Keratinocyte (primary cell): Measurements from ENCODE around the gene DTNB. TPM values are rescaled to one million over a fixed set of nuclear protein-coding genes. Genes with fewer than 3 reads are reported as not detected.
"Not testable (repeated sequence)": the region's sequence is repeated elsewhere in the genome, so short reads cannot be mapped to it uniquely, and the experiment has no call there.

Experiments used
- DNase-seq: peaks from one replicate; pipeline ENCODE4 v3.0.0-alpha.2; 2011; ENCODE audit warnings: low read depth, missing footprints, low spot score
- FAIRE-seq: peaks from 2 replicates; lab custom pipeline; 2011; peaks lifted over from hg19 to GRCh38; lab: Jason Lieb, UNC
- H2AFZ ChIP-seq: 2 replicates; pipeline ENCODE4 v1.6.0; 2012; ENCODE audit warnings: low read length, control low read depth, inconsistent platforms; ENCODE audit not compliant: control insufficient read depth
- H3K27ac ChIP-seq: 2 replicates; pipeline ENCODE4 v1.5.1; 2011; ENCODE audit warnings: low read length; ENCODE audit not compliant: control insufficient read depth, insufficient read depth
- H3K27me3 ChIP-seq: 3 replicates; pipeline ENCODE4 v1.6.0; 2011; ENCODE audit warnings: low read length; ENCODE audit not compliant: control insufficient read depth, insufficient read depth; ENCODE audit errors: extremely low read depth
- H3K36me3 ChIP-seq, 2 experiments: 2 replicates in 1 of 2; 3 replicates in 1 of 2; pipeline ENCODE4 v1.5.1; 2011; ENCODE audit warnings: low read length in 2 of 2, mild to moderate bottlenecking in 1 of 2; ENCODE audit not compliant: control insufficient read depth in 2 of 2, insufficient read depth in 2 of 2; ENCODE audit errors: extremely low read depth in 1 of 2
- H3K4me1 ChIP-seq: 3 replicates; pipeline ENCODE4 v1.5.1; 2011; ENCODE audit warnings: low read length; ENCODE audit not compliant: control insufficient read depth, insufficient read depth; ENCODE audit errors: extremely low read depth
- H3K4me2 ChIP-seq: 3 replicates; pipeline ENCODE4 v1.6.0; 2011; ENCODE audit warnings: low read depth, low read length; ENCODE audit not compliant: control insufficient read depth, insufficient read depth; ENCODE audit errors: extremely low read depth
- H3K4me3 ChIP-seq, 3 experiments: fragments of 200-600 bp in 1 of 3; sonication (generic) in 1 of 3; 2 replicates in 2 of 3; 3 replicates in 1 of 3; pipeline ENCODE4 v1.5.1; 2011 to 2016; ENCODE audit warnings: low read length in 3 of 3, mild to moderate bottlenecking in 3 of 3, control low read depth in 2 of 3, inconsistent platforms in 1 of 3, low read depth in 1 of 3, mixed read lengths in 1 of 3, mixed run types in 1 of 3, moderate library complexity in 1 of 3; ENCODE audit not compliant: control insufficient read depth in 2 of 3, insufficient read depth in 2 of 3; ENCODE audit errors: extremely low read depth in 1 of 3
- H3K79me2 ChIP-seq: 2 replicates; pipeline ENCODE4 v1.6.0; 2012; ENCODE audit warnings: low read length; ENCODE audit not compliant: control insufficient read depth, insufficient read depth
- H3K9ac ChIP-seq: 3 replicates; pipeline ENCODE4 v1.6.0; 2011; ENCODE audit warnings: low read length; ENCODE audit not compliant: control insufficient read depth, insufficient read depth; ENCODE audit errors: extremely low read depth
- H3K9me1 ChIP-seq: 3 replicates; pipeline ENCODE4 v1.6.0; 2011; ENCODE audit warnings: low read length; ENCODE audit not compliant: control insufficient read depth, insufficient read depth; ENCODE audit errors: extremely low read depth
- H3K9me3 ChIP-seq: 2 replicates; pipeline ENCODE4 v1.5.1; 2012; ENCODE audit warnings: low read depth, low read length; ENCODE audit not compliant: control insufficient read depth
- H4K20me1 ChIP-seq: 3 replicates; pipeline ENCODE4 v1.6.0; 2011; ENCODE audit warnings: low read length; ENCODE audit not compliant: control insufficient read depth, insufficient read depth; ENCODE audit errors: extremely low read depth
- EZH2 ChIP-seq: IDR thresholded peaks from one replicate; pipeline ENCODE4 v1.6.1; 2012; ENCODE audit warnings: inconsistent platforms, mild to moderate bottlenecking, low read length, moderate library complexity
- dilution Hi-C: fragments of 300-500 bp; cut with MboI; formaldehyde crosslinking; loops from one replicate; pipeline ENCODE4 v1.7.0; 2020; ENCODE audit warnings: low sequenced_read_pairs; ENCODE audit not compliant: extremely low pct_ligation_motif_present
- polyA plus RNA-seq, 5 experiments: library from polyadenylated mRNA; depleted of rRNA in 3 of 5; stranded (reverse) in 3 of 5; stranded (forward) in 1 of 5; unstranded in 1 of 5; fragments of >200 nt; gene quantifications; 1 replicate in 1 of 5; 2 replicates in 3 of 5; 3 replicates in 1 of 5; pipeline versions ENCODE4 v1.2.1 to v1.2.3, GENCODE V29; 2011 to 2012; ENCODE audit warnings: missing spikeins in 2 of 5, low read depth in 1 of 5, low replicate concordance in 1 of 5
- TF ChIP-seq, protein P1 (sequence below), 3 experiments: IDR thresholded peaks in 1 of 3; conservative IDR thresholded peaks in 1 of 3; optimal IDR thresholded peaks in 1 of 3; 2 replicates in 2 of 3; 3 replicates in 1 of 3; pipeline versions ENCODE3 to v1.5.1; 2011; ENCODE audit warnings: low read length in 3 of 3, mild to moderate bottlenecking in 3 of 3, moderate library complexity in 2 of 3, control low read depth in 1 of 3, inconsistent platforms in 1 of 3; ENCODE audit not compliant: insufficient read depth in 2 of 3; ENCODE audit errors: extremely low read depth in 1 of 3

The DTNB gene
- polyA plus RNA-seq, 1 donor (not counting 4 experiments of a cell fraction or from before 2014, with no cell fraction given): 31.5 TPM

DNA sequence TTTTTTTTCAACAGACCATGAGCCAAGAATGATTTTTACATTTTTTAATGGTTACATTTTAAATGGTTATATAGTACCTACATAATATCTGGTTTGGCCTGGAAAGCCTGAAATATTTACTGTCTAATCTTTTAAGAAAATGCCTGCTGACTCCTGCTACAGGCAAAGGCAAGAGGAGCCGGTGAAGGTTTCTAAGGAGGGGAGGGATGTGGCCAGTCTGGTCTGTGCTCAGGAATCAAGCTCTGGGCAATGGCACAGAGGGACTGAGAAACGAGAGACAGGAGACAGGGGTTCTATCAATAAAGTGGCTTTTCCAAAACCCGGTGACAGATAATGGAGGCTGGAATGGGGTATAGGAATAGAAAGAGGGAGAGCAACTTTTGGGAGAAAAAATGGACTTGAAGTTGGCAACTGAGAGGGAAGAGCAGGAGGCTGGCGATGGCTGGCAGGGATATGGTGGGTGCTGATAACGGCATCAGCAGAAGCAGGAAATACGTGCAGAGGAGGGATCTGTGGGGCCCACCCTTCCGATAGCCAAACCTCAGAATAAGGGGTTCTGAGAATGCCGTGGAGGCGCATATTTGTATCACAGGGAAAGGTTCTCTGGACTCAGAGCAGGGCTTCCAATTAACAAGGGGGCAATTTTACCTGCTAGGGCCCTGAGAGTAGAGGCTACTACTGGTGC is 267.6 kb downstream of the DTNB start:
- no peaks in the 10 kb centered on the region for H3K36me3 ChIP-seq
- no peak for TF ChIP-seq EZH2
- no peak overlapping the region for H3K4me3 ChIP-seq
- H3K4me1 ChIP-seq: no peaks in the 10 kb centered on the region
- DNase-seq: no peak
- dilution Hi-C loops: no loop called here
- no peaks in the 10 kb centered on the region for H4K20me1 ChIP-seq
- no peak overlapping the region for H3K9ac ChIP-seq
- H3K9me3 ChIP-seq: no peaks in the 10 kb centered on the region
- no peaks in the 10 kb centered on the region for H3K79me2 ChIP-seq
- H2AFZ ChIP-seq: no peak overlapping the region
- no peak overlapping the region for H3K27ac ChIP-seq
- no peak overlapping the region for H3K4me2 ChIP-seq
- H3K27me3 ChIP-seq: no peaks in the 10 kb centered on the region
- H3K9me1 ChIP-seq: no peaks in the 10 kb centered on the region
- no peak for FAIRE-seq

DNA sequence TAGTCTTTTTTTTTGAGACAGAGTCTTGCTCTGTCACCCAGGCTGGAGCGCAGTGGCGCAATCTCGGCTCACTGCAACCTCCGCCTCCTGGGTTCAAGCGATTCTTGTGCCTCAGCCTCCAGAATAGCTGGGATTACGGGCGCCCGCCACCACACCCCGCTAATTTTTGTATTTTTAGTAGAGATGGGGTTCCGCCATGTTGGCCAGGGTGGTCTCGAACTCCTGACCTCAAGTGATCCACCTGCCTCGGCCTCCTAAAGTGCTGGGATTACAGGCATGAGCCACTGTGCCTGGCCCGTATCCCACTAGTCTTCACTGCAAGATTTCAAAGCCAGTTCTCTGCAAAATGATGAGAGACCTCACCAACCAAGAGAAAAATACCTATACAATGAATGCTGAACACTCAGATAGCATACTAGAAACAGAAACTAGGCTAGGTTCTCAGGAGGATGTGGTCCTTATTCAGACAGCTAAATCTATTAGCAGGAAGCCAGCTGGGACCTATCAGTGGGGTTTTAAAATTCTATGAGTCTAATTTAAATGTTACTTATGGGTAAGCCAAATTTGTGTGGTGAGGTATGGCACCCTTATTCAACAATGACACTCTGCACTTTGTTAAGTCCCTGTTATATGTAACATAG is 270.1 kb downstream of the DTNB start:
- H3K4me3 ChIP-seq, DNase-seq, FAIRE-seq, H3K9me3 ChIP-seq, H4K20me1 ChIP-seq, H2AFZ ChIP-seq, H3K4me1 ChIP-seq, H3K4me2 ChIP-seq, H3K79me2 ChIP-seq, H3K9ac ChIP-seq, H3K27ac ChIP-seq, H3K27me3 ChIP-seq, H3K9me1 ChIP-seq, dilution Hi-C loops, H3K36me3 ChIP-seq: not testable (repeated sequence)

DNA sequence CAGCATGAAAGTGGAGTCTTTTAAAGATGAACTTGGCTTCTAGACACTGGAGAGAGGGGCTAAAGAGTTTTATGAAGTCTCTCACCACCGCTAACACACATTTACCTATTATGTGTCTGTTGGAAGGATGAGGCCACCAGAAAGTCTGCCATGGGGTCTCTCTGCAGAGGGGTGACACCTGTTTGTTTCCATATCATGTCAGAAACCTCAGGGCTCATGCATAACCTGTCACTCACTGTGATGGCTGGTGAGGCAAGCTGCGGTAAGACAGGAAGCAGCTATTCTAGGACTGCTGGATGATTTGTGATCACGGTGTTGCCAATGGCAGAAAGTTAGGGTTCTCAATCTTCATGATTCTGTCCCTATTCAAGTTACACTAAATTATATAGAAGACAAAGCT is 270.9 kb downstream of the DTNB start:
- Histone ChIP-seq H3K9me1 (no peaks in the 10 kb centered on the region), H3K9ac (no peak overlapping the region), H2AFZ (no peak overlapping the region), H3K36me3 (no peaks in the 10 kb centered on the region), H3K27ac (no peak overlapping the region), H3K27me3 (no peaks in the 10 kb centered on the region), H3K4me3 (no peak overlapping the region), H3K9me3 (no peaks in the 10 kb centered on the region), H3K4me2 (no peak overlapping the region), H3K79me2 (no peaks in the 10 kb centered on the region), H4K20me1 (no peaks in the 10 kb centered on the region), H3K4me1 (peaks cover 6% of the 10 kb centered on the region)
- dilution Hi-C loops: no loop called here
- FAIRE-seq: no peak
- TF ChIP-seq, protein P1, sequence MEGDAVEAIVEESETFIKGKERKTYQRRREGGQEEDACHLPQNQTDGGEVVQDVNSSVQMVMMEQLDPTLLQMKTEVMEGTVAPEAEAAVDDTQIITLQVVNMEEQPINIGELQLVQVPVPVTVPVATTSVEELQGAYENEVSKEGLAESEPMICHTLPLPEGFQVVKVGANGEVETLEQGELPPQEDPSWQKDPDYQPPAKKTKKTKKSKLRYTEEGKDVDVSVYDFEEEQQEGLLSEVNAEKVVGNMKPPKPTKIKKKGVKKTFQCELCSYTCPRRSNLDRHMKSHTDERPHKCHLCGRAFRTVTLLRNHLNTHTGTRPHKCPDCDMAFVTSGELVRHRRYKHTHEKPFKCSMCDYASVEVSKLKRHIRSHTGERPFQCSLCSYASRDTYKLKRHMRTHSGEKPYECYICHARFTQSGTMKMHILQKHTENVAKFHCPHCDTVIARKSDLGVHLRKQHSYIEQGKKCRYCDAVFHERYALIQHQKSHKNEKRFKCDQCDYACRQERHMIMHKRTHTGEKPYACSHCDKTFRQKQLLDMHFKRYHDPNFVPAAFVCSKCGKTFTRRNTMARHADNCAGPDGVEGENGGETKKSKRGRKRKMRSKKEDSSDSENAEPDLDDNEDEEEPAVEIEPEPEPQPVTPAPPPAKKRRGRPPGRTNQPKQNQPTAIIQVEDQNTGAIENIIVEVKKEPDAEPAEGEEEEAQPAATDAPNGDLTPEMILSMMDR (optimal IDR thresholded peaks at IDR 0.05 in 1 of 3, IDR thresholded peaks at IDR 0.05 in 1 of 3, conservative IDR thresholded peaks at IDR 0.05 in 1 of 3; ENCODE audit: extremely low read depth in 1 of 3, insufficient read depth in 2 of 3, low read length in 3 of 3): no peak
- no peak for TF ChIP-seq EZH2
- no peak for DNase-seq
